NCI-H1436 treated with DMSO at 0.1 percent for 48 hours (cell line): ENCODE measurements around the gene ZNF831.

ENCODE experiments used
- DNase-seq: peaks from one replicate; lab custom pipeline; 2025; lab: John Stamatoyannopoulos, UW

The ZNF831 gene

DNA sequence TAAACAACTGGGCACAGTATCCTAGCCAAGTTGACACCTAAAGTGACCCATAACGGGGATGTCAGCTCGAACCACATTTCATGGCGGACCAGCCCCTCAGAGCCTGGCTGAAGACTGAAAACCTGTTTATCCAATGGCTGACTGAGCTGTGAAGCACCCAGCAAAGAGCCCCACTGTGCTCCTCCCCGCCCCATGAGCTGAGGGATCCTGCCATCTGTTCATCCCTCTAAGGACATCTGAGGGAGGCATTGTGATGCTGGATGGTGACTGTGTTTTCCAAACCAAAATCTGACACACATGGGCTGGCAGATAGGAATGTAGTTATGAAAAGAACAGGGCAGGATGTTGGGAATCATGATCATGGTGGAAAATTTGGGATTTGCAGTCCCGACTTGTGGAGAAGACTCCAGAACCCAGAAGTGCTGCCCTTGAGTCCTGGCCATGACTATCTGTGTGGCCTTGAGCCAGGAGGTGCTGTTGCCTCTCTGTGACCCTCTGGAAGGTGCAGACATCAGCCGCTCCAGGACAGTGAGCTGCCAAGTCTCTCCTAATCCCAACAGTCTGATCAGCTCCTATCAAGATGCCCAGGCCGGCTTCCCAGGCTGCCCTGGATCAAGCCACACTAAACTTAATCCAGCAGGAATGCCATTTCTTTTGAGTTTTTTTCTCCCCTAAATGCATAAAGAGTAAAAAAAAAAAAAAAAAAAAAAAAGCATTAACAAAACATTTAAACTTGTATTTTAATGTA, 142.5 kb downstream of the ZNF831 start:
- no peak for DNase-seq

DNA sequence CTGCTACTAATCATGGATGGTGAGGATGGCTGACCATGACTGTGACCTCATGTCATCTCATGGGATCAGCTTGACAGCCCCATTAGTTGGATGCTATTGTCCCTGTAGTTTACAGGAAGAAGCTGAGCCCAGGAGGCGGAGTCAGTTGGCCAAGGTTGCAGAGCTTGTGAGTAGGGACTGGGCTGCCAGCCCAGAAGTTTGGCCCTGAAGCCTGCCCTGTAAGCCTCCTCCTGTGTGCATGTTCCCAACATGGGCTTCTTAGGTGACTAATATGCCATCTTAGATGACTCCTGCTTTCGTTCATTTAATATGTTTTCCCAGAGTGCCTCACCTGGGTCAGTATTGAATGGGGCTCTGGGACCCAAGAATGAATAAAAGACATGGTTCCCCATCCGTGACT, 143.6 kb downstream of the ZNF831 start:
- no peak for DNase-seq
